ENCODE data around the gene PARD3.

- TF ChIP-seq CTCF (IDR thresholded peaks at IDR 0.05; ENCODE audit: extremely low read depth in 1 of 2, insufficient read depth in 1 of 2, low read depth in 1 of 2, low read length in 2 of 2) (no peak), POLR2A (IDR thresholded peaks at IDR 0.05; ENCODE audit: low read depth, low read length) (no peak), POLR2AphosphoS5 (IDR thresholded peaks at IDR 0.05; ENCODE audit: insufficient read depth, low read depth, low read length) (no peak), EZH2 (IDR thresholded peaks at IDR 0.05; ENCODE audit: borderline replicate concordance, low read depth, low read length, severe bottlenecking) (no peak), MAX (IDR thresholded peaks at IDR 0.05; ENCODE audit: insufficient read depth, insufficient read length) (no peak)
Observed at GRCh38 chr10:34739915-34740314, 75.2 kb downstream of the PARD3 start.
